Measurements from ENCODE around the gene CASZ1.

Gene CASZ1

GRCh38 chr1:10751561-10752085, 44.8 kb downstream of the CASZ1 start:
- no peak overlapping the region for H3K4me3 ChIP-seq (ENCODE audit: insufficient read depth, low read depth, low read length)
- peaks cover 17% of the 10 kb centered on the region for H3K4me1 ChIP-seq (ENCODE audit: control insufficient read depth, insufficient read depth, low read length)
- H3K36me3 ChIP-seq (ENCODE audit: control insufficient read depth, insufficient read depth, low read length), result no peaks in the 10 kb centered on the region
- H3K9me3 ChIP-seq (ENCODE audit: control insufficient read depth, low read length), result no peaks in the 10 kb centered on the region
- no peak overlapping the region for H3K27ac ChIP-seq (ENCODE audit: insufficient read depth, low read depth, low read length, poor library complexity, severe bottlenecking)
- 88% methylated on average over 14 of the region's 14 CpGs for WGBS, 2 experiments
- no peaks in the 10 kb centered on the region for H3K27me3 ChIP-seq (ENCODE audit: control insufficient read depth, insufficient read depth, low read length, poor library complexity, severe bottlenecking)

GRCh38 chr1:10751160-10751559, 45.3 kb downstream of the CASZ1 start:
- H3K27ac ChIP-seq (ENCODE audit: insufficient read depth, low read depth, low read length, poor library complexity, severe bottlenecking), result no peak overlapping the region
- WGBS, 2 experiments, result 78 to 97% methylated on average over 3 to 4 of the region's 4 CpGs
- H3K9me3 ChIP-seq (ENCODE audit: control insufficient read depth, low read length), result no peaks in the 10 kb centered on the region
- peaks cover 14% of the 10 kb centered on the region for H3K4me1 ChIP-seq (ENCODE audit: control insufficient read depth, insufficient read depth, low read length)
- H3K4me3 ChIP-seq (ENCODE audit: insufficient read depth, low read depth, low read length), result no peak overlapping the region
- no peaks in the 10 kb centered on the region for H3K36me3 ChIP-seq (ENCODE audit: control insufficient read depth, insufficient read depth, low read length)
- H3K27me3 ChIP-seq (ENCODE audit: control insufficient read depth, insufficient read depth, low read length, poor library complexity, severe bottlenecking), result no peaks in the 10 kb centered on the region

GRCh38 chr1:10745886-10746455, 50.5 kb downstream of the CASZ1 start:
- H3K9me3 ChIP-seq (ENCODE audit: control insufficient read depth, low read length), result no peaks in the 10 kb centered on the region
- H3K27me3 ChIP-seq (ENCODE audit: control insufficient read depth, insufficient read depth, low read length, poor library complexity, severe bottlenecking), result no peaks in the 10 kb centered on the region
- H3K27ac ChIP-seq (ENCODE audit: insufficient read depth, low read depth, low read length, poor library complexity, severe bottlenecking), result no peak overlapping the region
- WGBS, 2 experiments, result 91 to 93% methylated on average over 18 of the region's 18 CpGs
- H3K4me1 ChIP-seq (ENCODE audit: control insufficient read depth, insufficient read depth, low read length), result peaks cover 2% of the 10 kb centered on the region
- no peak overlapping the region for H3K4me3 ChIP-seq (ENCODE audit: insufficient read depth, low read depth, low read length)
- no peaks in the 10 kb centered on the region for H3K36me3 ChIP-seq (ENCODE audit: control insufficient read depth, insufficient read depth, low read length)

GRCh38 chr1:10745383-10745782, 51.1 kb downstream of the CASZ1 start:
- Histone ChIP-seq H3K36me3 (ENCODE audit: control insufficient read depth, insufficient read depth, low read length) (no peaks in the 10 kb centered on the region), H3K9me3 (ENCODE audit: control insufficient read depth, low read length) (no peaks in the 10 kb centered on the region), H3K27ac (ENCODE audit: insufficient read depth, low read depth, low read length, poor library complexity, severe bottlenecking) (no peak overlapping the region), H3K4me3 (ENCODE audit: insufficient read depth, low read depth, low read length) (no peak overlapping the region), H3K27me3 (ENCODE audit: control insufficient read depth, insufficient read depth, low read length, poor library complexity, severe bottlenecking) (no peaks in the 10 kb centered on the region), H3K4me1 (ENCODE audit: control insufficient read depth, insufficient read depth, low read length) (peaks cover 2% of the 10 kb centered on the region)
- 84 to 86% methylated on average over 6 of the region's 6 CpGs for WGBS, 2 experiments

GRCh38 chr1:10744654-10745238, 51.7 kb downstream of the CASZ1 start:
- no peaks in the 10 kb centered on the region for H3K36me3 ChIP-seq (ENCODE audit: control insufficient read depth, insufficient read depth, low read length)
- H3K27ac ChIP-seq (ENCODE audit: insufficient read depth, low read depth, low read length, poor library complexity, severe bottlenecking), result no peak overlapping the region
- no peaks in the 10 kb centered on the region for H3K9me3 ChIP-seq (ENCODE audit: control insufficient read depth, low read length)
- no peak overlapping the region for H3K4me3 ChIP-seq (ENCODE audit: insufficient read depth, low read depth, low read length)
- H3K4me1 ChIP-seq (ENCODE audit: control insufficient read depth, insufficient read depth, low read length), result peaks cover 2% of the 10 kb centered on the region
- WGBS, 2 experiments, result 88 to 90% methylated on average over 18 of the region's 18 CpGs
- H3K27me3 ChIP-seq (ENCODE audit: control insufficient read depth, insufficient read depth, low read length, poor library complexity, severe bottlenecking), result no peaks in the 10 kb centered on the region

GRCh38 chr1:10744029-10744428, 52.4 kb downstream of the CASZ1 start:
- Histone ChIP-seq H3K36me3 (ENCODE audit: control insufficient read depth, insufficient read depth, low read length) (no peaks in the 10 kb centered on the region), H3K4me1 (ENCODE audit: control insufficient read depth, insufficient read depth, low read length) (peaks cover 4% of the 10 kb centered on the region), H3K27ac (ENCODE audit: insufficient read depth, low read depth, low read length, poor library complexity, severe bottlenecking) (no peak overlapping the region), H3K4me3 (ENCODE audit: insufficient read depth, low read depth, low read length) (no peak overlapping the region), H3K9me3 (ENCODE audit: control insufficient read depth, low read length) (no peaks in the 10 kb centered on the region), H3K27me3 (ENCODE audit: control insufficient read depth, insufficient read depth, low read length, poor library complexity, severe bottlenecking) (no peaks in the 10 kb centered on the region)
- 84 to 88% methylated on average over 7 to 9 of the region's 11 CpGs for WGBS, 2 experiments

GRCh38 chr1:10741696-10742095, 54.8 kb downstream of the CASZ1 start:
- Histone ChIP-seq H3K27ac (ENCODE audit: insufficient read depth, low read depth, low read length, poor library complexity, severe bottlenecking) (no peak overlapping the region), H3K36me3 (ENCODE audit: control insufficient read depth, insufficient read depth, low read length) (no peaks in the 10 kb centered on the region), H3K9me3 (ENCODE audit: control insufficient read depth, low read length) (no peaks in the 10 kb centered on the region), H3K4me3 (ENCODE audit: insufficient read depth, low read depth, low read length) (no peak overlapping the region), H3K4me1 (ENCODE audit: control insufficient read depth, insufficient read depth, low read length) (peaks cover 11% of the 10 kb centered on the region), H3K27me3 (ENCODE audit: control insufficient read depth, insufficient read depth, low read length, poor library complexity, severe bottlenecking) (no peaks in the 10 kb centered on the region)
- WGBS, 2 experiments, result 95% methylated on average over 12 of the region's 13 CpGs

GRCh38 chr1:10740123-10740522, 56.3 kb downstream of the CASZ1 start:
- no peak overlapping the region for H3K4me3 ChIP-seq (ENCODE audit: insufficient read depth, low read depth, low read length)
- WGBS, 2 experiments, result 88 to 90% methylated on average over 6 of the region's 6 CpGs
- no peaks in the 10 kb centered on the region for H3K36me3 ChIP-seq (ENCODE audit: control insufficient read depth, insufficient read depth, low read length)
- H3K4me1 ChIP-seq (ENCODE audit: control insufficient read depth, insufficient read depth, low read length), result peaks cover 23% of the 10 kb centered on the region
- no peaks in the 10 kb centered on the region for H3K9me3 ChIP-seq (ENCODE audit: control insufficient read depth, low read length)
- no peak overlapping the region for H3K27ac ChIP-seq (ENCODE audit: insufficient read depth, low read depth, low read length, poor library complexity, severe bottlenecking)
- no peaks in the 10 kb centered on the region for H3K27me3 ChIP-seq (ENCODE audit: control insufficient read depth, insufficient read depth, low read length, poor library complexity, severe bottlenecking)

GRCh38 chr1:10739589-10739988, 56.9 kb downstream of the CASZ1 start:
- H3K4me1 ChIP-seq (ENCODE audit: control insufficient read depth, insufficient read depth, low read length), result peaks cover 28% of the 10 kb centered on the region
- no peak overlapping the region for H3K27ac ChIP-seq (ENCODE audit: insufficient read depth, low read depth, low read length, poor library complexity, severe bottlenecking)
- no peaks in the 10 kb centered on the region for H3K9me3 ChIP-seq (ENCODE audit: control insufficient read depth, low read length)
- no peak overlapping the region for H3K4me3 ChIP-seq (ENCODE audit: insufficient read depth, low read depth, low read length)
- no peaks in the 10 kb centered on the region for H3K36me3 ChIP-seq (ENCODE audit: control insufficient read depth, insufficient read depth, low read length)
- no peaks in the 10 kb centered on the region for H3K27me3 ChIP-seq (ENCODE audit: control insufficient read depth, insufficient read depth, low read length, poor library complexity, severe bottlenecking)
- WGBS, 2 experiments, result 88 to 89% methylated on average over 8 of the region's 8 CpGs

- no peaks in the 10 kb centered on the region for H3K9me3 ChIP-seq (ENCODE audit: control insufficient read depth, low read length)
- WGBS, 2 experiments, result 87% methylated on average over 21 of the region's 21 CpGs
- peaks cover 40% of the 10 kb centered on the region for H3K4me1 ChIP-seq (ENCODE audit: control insufficient read depth, insufficient read depth, low read length)
- H3K27ac ChIP-seq (ENCODE audit: insufficient read depth, low read depth, low read length, poor library complexity, severe bottlenecking), result no peak overlapping the region
- no peaks in the 10 kb centered on the region for H3K36me3 ChIP-seq (ENCODE audit: control insufficient read depth, insufficient read depth, low read length)
- H3K27me3 ChIP-seq (ENCODE audit: control insufficient read depth, insufficient read depth, low read length, poor library complexity, severe bottlenecking), result no peaks in the 10 kb centered on the region
- H3K4me3 ChIP-seq (ENCODE audit: insufficient read depth, low read depth, low read length), result no peak overlapping the region
These were observed 58.1 kb downstream of the CASZ1 start for GRCh38 chr1:10738061-10739058.
